ENCODE data around the gene SECISBP2L.

DNA sequence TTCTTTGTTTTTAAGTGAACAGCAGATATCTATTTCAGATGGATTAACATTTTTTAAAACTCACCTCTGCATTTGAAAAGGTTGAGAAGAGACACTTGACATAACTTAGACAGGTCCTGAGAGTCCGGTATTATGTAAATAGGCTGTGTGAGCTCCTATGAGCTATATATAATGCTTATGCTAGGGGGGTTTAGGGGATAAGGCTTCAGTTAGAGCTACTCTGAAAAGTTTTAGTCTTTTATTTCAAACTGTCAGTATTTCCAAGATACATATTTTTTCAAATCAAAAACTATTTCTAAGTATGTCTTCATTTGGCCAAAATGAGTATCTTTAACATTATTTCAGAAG is 99.4 kb downstream of the SECISBP2L start:
- TF ChIP-seq, protein P1, sequence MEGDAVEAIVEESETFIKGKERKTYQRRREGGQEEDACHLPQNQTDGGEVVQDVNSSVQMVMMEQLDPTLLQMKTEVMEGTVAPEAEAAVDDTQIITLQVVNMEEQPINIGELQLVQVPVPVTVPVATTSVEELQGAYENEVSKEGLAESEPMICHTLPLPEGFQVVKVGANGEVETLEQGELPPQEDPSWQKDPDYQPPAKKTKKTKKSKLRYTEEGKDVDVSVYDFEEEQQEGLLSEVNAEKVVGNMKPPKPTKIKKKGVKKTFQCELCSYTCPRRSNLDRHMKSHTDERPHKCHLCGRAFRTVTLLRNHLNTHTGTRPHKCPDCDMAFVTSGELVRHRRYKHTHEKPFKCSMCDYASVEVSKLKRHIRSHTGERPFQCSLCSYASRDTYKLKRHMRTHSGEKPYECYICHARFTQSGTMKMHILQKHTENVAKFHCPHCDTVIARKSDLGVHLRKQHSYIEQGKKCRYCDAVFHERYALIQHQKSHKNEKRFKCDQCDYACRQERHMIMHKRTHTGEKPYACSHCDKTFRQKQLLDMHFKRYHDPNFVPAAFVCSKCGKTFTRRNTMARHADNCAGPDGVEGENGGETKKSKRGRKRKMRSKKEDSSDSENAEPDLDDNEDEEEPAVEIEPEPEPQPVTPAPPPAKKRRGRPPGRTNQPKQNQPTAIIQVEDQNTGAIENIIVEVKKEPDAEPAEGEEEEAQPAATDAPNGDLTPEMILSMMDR (IDR thresholded peaks at IDR 0.05): no peak
- no peak for TF ChIP-seq POLR2AphosphoS5 (IDR thresholded peaks at IDR 0.05)
